ENCODE results near the gene ALAD. TPM values are rescaled to one million over a fixed set of nuclear protein-coding genes. Genes with fewer than 3 reads are reported as not detected.

Gene ALAD
- total RNA-seq, 3 donors from 2014 or later (not counting 1 experiment from before 2014, with no cell fraction given) = 30.3 to 38.7 (median 36.4) TPM

DNA sequence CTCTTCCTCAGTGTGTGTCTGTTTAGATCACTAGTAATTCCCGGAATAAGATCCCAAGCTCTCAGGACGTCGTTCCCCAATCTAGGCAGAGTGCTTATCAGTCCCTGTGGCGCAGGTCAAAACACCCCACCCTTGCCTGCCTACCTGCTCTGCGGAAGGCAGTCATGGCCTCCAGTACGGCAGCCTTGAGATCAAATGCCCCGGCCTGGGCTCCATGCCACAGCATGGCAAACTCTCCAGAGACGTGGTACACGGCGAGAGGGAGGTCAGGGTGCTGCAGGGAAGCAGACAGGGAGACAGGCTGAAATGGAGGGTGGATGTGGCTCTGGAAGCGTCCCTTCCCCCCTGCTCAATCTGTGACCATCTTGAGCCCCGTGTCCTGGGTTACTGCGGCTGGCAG lies 12.3 kb downstream of the ALAD start:
- TF ChIP-seq, protein P1, sequence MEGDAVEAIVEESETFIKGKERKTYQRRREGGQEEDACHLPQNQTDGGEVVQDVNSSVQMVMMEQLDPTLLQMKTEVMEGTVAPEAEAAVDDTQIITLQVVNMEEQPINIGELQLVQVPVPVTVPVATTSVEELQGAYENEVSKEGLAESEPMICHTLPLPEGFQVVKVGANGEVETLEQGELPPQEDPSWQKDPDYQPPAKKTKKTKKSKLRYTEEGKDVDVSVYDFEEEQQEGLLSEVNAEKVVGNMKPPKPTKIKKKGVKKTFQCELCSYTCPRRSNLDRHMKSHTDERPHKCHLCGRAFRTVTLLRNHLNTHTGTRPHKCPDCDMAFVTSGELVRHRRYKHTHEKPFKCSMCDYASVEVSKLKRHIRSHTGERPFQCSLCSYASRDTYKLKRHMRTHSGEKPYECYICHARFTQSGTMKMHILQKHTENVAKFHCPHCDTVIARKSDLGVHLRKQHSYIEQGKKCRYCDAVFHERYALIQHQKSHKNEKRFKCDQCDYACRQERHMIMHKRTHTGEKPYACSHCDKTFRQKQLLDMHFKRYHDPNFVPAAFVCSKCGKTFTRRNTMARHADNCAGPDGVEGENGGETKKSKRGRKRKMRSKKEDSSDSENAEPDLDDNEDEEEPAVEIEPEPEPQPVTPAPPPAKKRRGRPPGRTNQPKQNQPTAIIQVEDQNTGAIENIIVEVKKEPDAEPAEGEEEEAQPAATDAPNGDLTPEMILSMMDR (IDR thresholded peaks at IDR 0.05) = no peak
- Histone ChIP-seq H3K36me3 (ENCODE audit: control insufficient read depth, insufficient read depth, low read length) (peaks cover 49% of the 10 kb centered on the region), H3K27me3 (ENCODE audit: control insufficient read depth, insufficient read depth, low read length) (no peaks in the 10 kb centered on the region), H3K4me3 (ENCODE audit: low read length) (no peak overlapping the region), H3K9me3 (ENCODE audit: control insufficient read depth, insufficient read depth, low read length) (no peaks in the 10 kb centered on the region), H3K27ac (ENCODE audit: low read length) (no peak overlapping the region), H3K4me1 (ENCODE audit: control insufficient read depth, insufficient read depth, low read length) (no peaks in the 10 kb centered on the region)
- H3K9me3 Mint-ChIP-seq = no peaks in the 10 kb centered on the region
- H3K36me3 Mint-ChIP-seq = peaks cover 7% of the 10 kb centered on the region
- H3K27me3 Mint-ChIP-seq (ENCODE audit: low read depth in 2 of 2) = no peaks in the 10 kb centered on the region
- intact Hi-C loops (cut with micrococcal nuclease) = no loop called here
- H3K4me3 Mint-ChIP-seq = no peak overlapping the region
- ATAC-seq = no peak
- H3K4me1 Mint-ChIP-seq = no peaks in the 10 kb centered on the region
- H3K27ac Mint-ChIP-seq = no peak overlapping the region
- DNase-seq = no peak
- WGBS (ENCODE audit: insufficient coverage) = 97% methylated on average over 13 of the region's 13 CpGs

DNA sequence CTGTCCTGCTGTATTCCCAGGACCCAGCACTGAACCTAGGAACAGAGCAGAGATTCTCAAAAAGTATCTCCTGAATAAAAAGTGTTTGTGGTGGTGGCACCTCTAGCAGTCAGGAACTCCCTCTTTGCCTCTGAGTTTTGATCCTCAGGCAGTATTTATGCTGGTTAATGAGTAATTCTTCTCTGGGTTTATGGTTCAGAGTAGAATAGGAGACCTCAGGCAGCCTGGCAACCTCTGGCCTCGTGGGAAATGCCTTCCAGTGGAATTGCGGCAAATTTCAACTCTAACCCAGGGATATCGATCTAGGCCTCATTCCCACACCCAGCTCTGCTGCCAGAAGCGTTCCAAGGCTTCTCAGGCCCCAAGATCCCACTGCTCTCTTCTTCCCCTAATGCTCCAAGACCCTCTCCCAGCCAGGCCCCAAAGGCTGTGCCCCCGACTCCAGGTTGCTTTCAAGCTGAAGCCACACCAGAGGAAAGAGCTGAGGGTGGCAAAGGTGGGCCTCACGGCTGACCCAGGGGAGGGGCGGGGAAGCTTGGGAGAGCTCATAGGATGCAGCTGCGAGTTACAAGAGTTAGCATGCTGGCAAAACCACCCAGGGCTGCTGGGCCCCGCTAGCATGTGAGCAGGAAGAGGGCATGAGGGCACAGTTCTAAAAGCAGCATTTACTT lies 13.4 kb downstream of the ALAD start:
- no peak for DNase-seq
- H3K27ac ChIP-seq (ENCODE audit: low read length) = no peak overlapping the region
- no peak overlapping the region for H3K4me3 ChIP-seq (ENCODE audit: low read length)
- Mint-ChIP-seq H3K27me3 (ENCODE audit: low read depth in 2 of 2) (no peaks in the 10 kb centered on the region), H3K4me1 (no peaks in the 10 kb centered on the region), H3K27ac (no peak overlapping the region), H3K9me3 (no peaks in the 10 kb centered on the region), H3K4me3 (no peak overlapping the region), H3K36me3 (peaks cover 7% of the 10 kb centered on the region)
- no peak for ATAC-seq
- 93% methylated on average over 9 of the region's 9 CpGs for WGBS (ENCODE audit: insufficient coverage)
- H3K36me3 ChIP-seq (ENCODE audit: control insufficient read depth, insufficient read depth, low read length) = peaks cover 48% of the 10 kb centered on the region
- H3K4me1 ChIP-seq (ENCODE audit: control insufficient read depth, insufficient read depth, low read length) = no peaks in the 10 kb centered on the region
- H3K9me3 ChIP-seq (ENCODE audit: control insufficient read depth, insufficient read depth, low read length) = no peaks in the 10 kb centered on the region
- TF ChIP-seq, protein P1 (IDR thresholded peaks at IDR 0.05) = no peak
- H3K27me3 ChIP-seq (ENCODE audit: control insufficient read depth, insufficient read depth, low read length) = no peaks in the 10 kb centered on the region
- intact Hi-C loops (cut with micrococcal nuclease) = no loop called here

DNA sequence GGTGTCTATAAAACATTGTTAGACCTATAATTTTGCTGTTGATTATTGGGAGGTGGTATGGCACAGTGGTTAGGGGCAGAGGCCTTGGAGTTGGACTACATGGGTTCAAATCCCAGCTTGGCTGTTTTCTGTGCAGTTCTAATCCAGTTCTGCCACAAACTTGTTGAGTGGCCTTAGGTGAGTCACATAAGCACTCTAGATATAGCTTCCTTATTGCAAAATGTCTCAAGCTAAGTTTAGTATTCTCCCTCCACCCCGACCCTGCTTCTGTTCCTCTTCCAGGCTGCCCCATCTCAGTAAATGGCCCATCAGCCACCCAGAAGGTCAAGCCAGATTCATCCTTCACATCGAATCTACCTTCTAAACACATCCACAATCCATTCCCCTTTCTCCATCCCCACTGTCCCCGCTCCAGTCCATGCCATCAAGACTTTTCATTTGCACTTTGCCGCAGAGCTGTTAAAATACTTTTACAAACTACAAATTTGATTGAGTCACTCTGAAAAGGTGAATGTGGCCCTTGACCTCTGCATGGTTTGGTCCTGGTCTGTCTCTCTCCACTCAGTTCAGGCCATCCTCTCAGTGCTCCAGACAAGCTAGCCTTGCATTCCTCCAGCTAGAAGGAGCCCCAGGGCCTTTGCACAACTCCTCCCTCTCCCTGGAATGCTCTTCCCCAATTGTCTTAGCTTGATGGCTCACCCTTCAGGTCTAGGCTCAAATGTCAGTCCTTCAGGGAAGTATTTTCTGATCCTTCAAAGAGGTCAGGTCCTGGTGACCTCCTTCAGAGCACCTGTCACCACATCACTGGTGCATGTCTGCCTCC lies 14.3 kb downstream of the ALAD start:
- Histone ChIP-seq H3K27me3 (ENCODE audit: control insufficient read depth, insufficient read depth, low read length) (no peaks in the 10 kb centered on the region), H3K4me1 (ENCODE audit: control insufficient read depth, insufficient read depth, low read length) (no peaks in the 10 kb centered on the region), H3K9me3 (ENCODE audit: control insufficient read depth, insufficient read depth, low read length) (no peaks in the 10 kb centered on the region), H3K4me3 (ENCODE audit: low read length) (no peak overlapping the region), H3K36me3 (ENCODE audit: control insufficient read depth, insufficient read depth, low read length) (peaks cover 42% of the 10 kb centered on the region), H3K27ac (ENCODE audit: low read length) (no peak overlapping the region)
- DNase-seq = no peak
- 94% methylated on average over 4 of the region's 4 CpGs for WGBS (ENCODE audit: insufficient coverage)
- H3K4me1 Mint-ChIP-seq = no peaks in the 10 kb centered on the region
- H3K27me3 Mint-ChIP-seq (ENCODE audit: low read depth in 2 of 2) = no peaks in the 10 kb centered on the region
- H3K36me3 Mint-ChIP-seq = peaks cover 7% of the 10 kb centered on the region
- TF ChIP-seq, protein P1 (IDR thresholded peaks at IDR 0.05) = no peak
- no peak overlapping the region for H3K27ac Mint-ChIP-seq
- H3K9me3 Mint-ChIP-seq = no peaks in the 10 kb centered on the region
- ATAC-seq = no peak
- intact Hi-C loops (cut with micrococcal nuclease) = no loop called here
- H3K4me3 Mint-ChIP-seq = no peak overlapping the region

Data from natural killer cell (primary cell).